Right lobe of liver (tissue), 6 donors: ENCODE data around the gene AGL. TPM values are rescaled to one million over a fixed set of nuclear protein-coding genes. Genes with fewer than 3 reads are reported as not detected.

Source experiments
- ATAC-seq, 4 donors: fragments of 200-7000 bp; cut with Tn5 transposase; one replicate each; pipeline ENCODE4 v1.9.1; 2020; ENCODE audit warnings: mild to moderate bottlenecking in 4 of 4, moderate library complexity in 4 of 4
- DNase-seq, 3 donors: peaks; one replicate each; pipeline ENCODE4 v3.0.0-alpha.2; 2020
- H3K27ac ChIP-seq, 3 donors: fragments of 200-600 bp; one replicate each; pipeline ENCODE4 v1.8.0; 2022
- H3K27me3 ChIP-seq, 2 donors: fragments of 200-600 bp; one replicate each; pipeline ENCODE4 v1.8.0; 2022
- H3K36me3 ChIP-seq, 4 donors: fragments of 200-600 bp; sonication (generic) in 1 of 4; one replicate each; pipeline versions ENCODE4 v1.5.1 to v1.8.0; 2017 to 2022; ENCODE audit warnings: control low read depth in 1 of 4
- H3K4me1 ChIP-seq, 4 donors: fragments of 200-600 bp; sonication (generic) in 1 of 4; one replicate each; pipeline versions ENCODE4 v1.5.1 to v1.8.0; 2017 to 2022; ENCODE audit warnings: control low read depth in 1 of 4
- H3K4me3 ChIP-seq, 3 donors: fragments of 200-600 bp; one replicate each; pipeline ENCODE4 v1.8.0; 2022
- H3K9me3 ChIP-seq, 4 donors: fragments of 200-600 bp; sonication (generic) in 1 of 4; one replicate each; pipeline versions ENCODE4 v1.5.1 to v1.8.0; 2017 to 2022; ENCODE audit warnings: control low read depth in 1 of 4
- CTCF ChIP-seq, 4 donors: fragments of 200-600 bp in 3 of 4; fragments of 450-650 bp in 1 of 4; IDR thresholded peaks; one replicate each; pipeline versions ENCODE4 v1.5.1 to v1.8.0; 2016 to 2022; ENCODE audit warnings: antibody characterized with exemption in 4 of 4, mild to moderate bottlenecking in 2 of 4
- POLR2A ChIP-seq: fragments of 450-650 bp; IDR thresholded peaks from one replicate; pipeline ENCODE4 v1.6.1; 2017; ENCODE audit warnings: antibody characterized with exemption, mild to moderate bottlenecking
- WGBS: methylation state at CpG from one replicate; pipeline ENCODE4 v1.1.6; 2018; ENCODE audit warnings: low coverage, low lambda C conversion rate; ENCODE audit not compliant: insufficient coverage; ENCODE audit errors: missing lambda C conversion rate; 5-methylcytosine and 5-hydroxymethylcytosine counted together
- intact Hi-C, 2 donors: fragments of 100-400 bp; cut with DNase I; formaldehyde crosslinking; loops; one replicate each; pipeline versions ENCODE4 v1.11.2 to v1.14.1; 2022
- total RNA-seq, 6 experiments: library from RNA; depleted of rRNA in 2 of 6; stranded (reverse); fragments of >200 nt in 2 of 6; fragmentation: NEBNext Ultra II Directional in 3 of 6; extraction: Animal tissue kit (Norgen Biotek cat#: 25700) in 3 of 6; gene quantifications; one replicate each; pipeline versions ENCODE4 v1.1.0 to v1.2.4, GENCODE V29; 2016 to 2023
- donor health status: DM: no; HTN: yes; CAD: no.
- donor health status: DM: no; HTN: no; CAD: no.
- donor health status: DM: no; HTN: no; CAD: no.
- donor health status: DM: no; HTN: yes; CAD: no.
- donor health status: DM: no; HTN: yes; CAD: no.

The AGL gene
- total RNA-seq, 6 experiments from 2014 or later: 22.5 to 46.5 (median 33.5) TPM

- no peak overlapping the region for H3K4me3 ChIP-seq
- no peak overlapping the region for H3K27ac ChIP-seq
- DNase-seq (no peak), ATAC-seq (no peak)
- H3K4me1 ChIP-seq: no peaks in the 10 kb centered on the region
- TF ChIP-seq POLR2A (no peak), CTCF (IDR thresholded peaks at IDR 0.05) (no peak)
- 69% methylated on average over 3 of the region's 3 CpGs for WGBS
- no peaks in the 10 kb centered on the region for H3K27me3 ChIP-seq
- H3K9me3 ChIP-seq: no peaks in the 10 kb centered on the region
- H3K36me3 ChIP-seq: no peaks in the 10 kb centered on the region
- intact Hi-C loops: loop anchor here in 1 of 2 donors (10.0 kb wide), 1 partner anchor 1047 kb away; no protein-coding TSS in a partner anchor
Measured at GRCh38 chr1:99818063-99818699, 32.0 kb upstream of the AGL start.

- Histone ChIP-seq H3K36me3 (no peaks in the 10 kb centered on the region), H3K27me3 (no peaks in the 10 kb centered on the region), H3K9me3 (no peaks in the 10 kb centered on the region), H3K4me1 (no peaks in the 10 kb centered on the region), H3K4me3 (no peak overlapping the region), H3K27ac (no peak overlapping the region)
- no peak for DNase-seq
- intact Hi-C loops: no loop called here
- 38% methylated on average over 4 of the region's 4 CpGs for WGBS
- no peak for TF ChIP-seq POLR2A
- no peak for TF ChIP-seq CTCF (IDR thresholded peaks at IDR 0.05)
- ATAC-seq: no peak
Measured at GRCh38 chr1:99820546-99820945, 29.6 kb upstream of the AGL start.

- TF ChIP-seq CTCF (IDR thresholded peaks at IDR 0.05): no peak
- no peak for TF ChIP-seq POLR2A
- 90% methylated on average over 3 of the region's 3 CpGs for WGBS
- intact Hi-C loops: no loop called here
- ATAC-seq: no peak
- Histone ChIP-seq H3K4me3 (no peak overlapping the region), H3K4me1 (no peaks in the 10 kb centered on the region), H3K36me3 (no peaks in the 10 kb centered on the region), H3K9me3 (no peaks in the 10 kb centered on the region), H3K27ac (no peak overlapping the region), H3K27me3 (no peaks in the 10 kb centered on the region)
- DNase-seq: no peak
Measured at GRCh38 chr1:99825098-99825497, 25.1 kb upstream of the AGL start.

GRCh38 chr1:99825702-99826101, 24.5 kb upstream of the AGL start:
- no peak overlapping the region for H3K27ac ChIP-seq
- DNase-seq: no peak
- intact Hi-C loops: no loop called here
- H3K9me3 ChIP-seq: no peaks in the 10 kb centered on the region
- 78% methylated on average over 1 of the region's 1 CpG for WGBS
- no peak overlapping the region for H3K4me3 ChIP-seq
- ATAC-seq: no peak
- H3K27me3 ChIP-seq: no peaks in the 10 kb centered on the region
- no peaks in the 10 kb centered on the region for H3K4me1 ChIP-seq
- H3K36me3 ChIP-seq: no peaks in the 10 kb centered on the region
- TF ChIP-seq POLR2A (no peak), CTCF (IDR thresholded peaks at IDR 0.05) (no peak)

GRCh38 chr1:99827970-99828369, 22.2 kb upstream of the AGL start:
- Histone ChIP-seq H3K27ac (no peak overlapping the region), H3K4me3 (no peak overlapping the region), H3K27me3 (no peaks in the 10 kb centered on the region), H3K36me3 (no peaks in the 10 kb centered on the region), H3K4me1 (no peaks in the 10 kb centered on the region), H3K9me3 (no peaks in the 10 kb centered on the region)
- intact Hi-C loops: no loop called here
- 85% methylated on average over 2 of the region's 2 CpGs for WGBS
- no peak for TF ChIP-seq CTCF (IDR thresholded peaks at IDR 0.05)
- TF ChIP-seq POLR2A: no peak
- ATAC-seq (no peak), DNase-seq (no peak)
